Lung microvascular endothelial cell (primary cell): ENCODE measurements around the gene TTF1. TPM values are rescaled to one million over a fixed set of nuclear protein-coding genes. Genes with fewer than 3 reads are reported as not detected.

Source experiments
- DNase-seq, 2 donors: peaks; one replicate each; pipeline versions ENCODE4 v3.0.0 to v3.0.0-alpha.2; 2010; ENCODE audit warnings: low read depth in 2 of 2
- total RNA-seq: library from RNA; depleted of rRNA; stranded (reverse); fragments of >200 nt; gene quantifications from 2 replicates; pipeline ENCODE4 v1.2.1, GENCODE V29; 2014

TTF1 gene, protein sequence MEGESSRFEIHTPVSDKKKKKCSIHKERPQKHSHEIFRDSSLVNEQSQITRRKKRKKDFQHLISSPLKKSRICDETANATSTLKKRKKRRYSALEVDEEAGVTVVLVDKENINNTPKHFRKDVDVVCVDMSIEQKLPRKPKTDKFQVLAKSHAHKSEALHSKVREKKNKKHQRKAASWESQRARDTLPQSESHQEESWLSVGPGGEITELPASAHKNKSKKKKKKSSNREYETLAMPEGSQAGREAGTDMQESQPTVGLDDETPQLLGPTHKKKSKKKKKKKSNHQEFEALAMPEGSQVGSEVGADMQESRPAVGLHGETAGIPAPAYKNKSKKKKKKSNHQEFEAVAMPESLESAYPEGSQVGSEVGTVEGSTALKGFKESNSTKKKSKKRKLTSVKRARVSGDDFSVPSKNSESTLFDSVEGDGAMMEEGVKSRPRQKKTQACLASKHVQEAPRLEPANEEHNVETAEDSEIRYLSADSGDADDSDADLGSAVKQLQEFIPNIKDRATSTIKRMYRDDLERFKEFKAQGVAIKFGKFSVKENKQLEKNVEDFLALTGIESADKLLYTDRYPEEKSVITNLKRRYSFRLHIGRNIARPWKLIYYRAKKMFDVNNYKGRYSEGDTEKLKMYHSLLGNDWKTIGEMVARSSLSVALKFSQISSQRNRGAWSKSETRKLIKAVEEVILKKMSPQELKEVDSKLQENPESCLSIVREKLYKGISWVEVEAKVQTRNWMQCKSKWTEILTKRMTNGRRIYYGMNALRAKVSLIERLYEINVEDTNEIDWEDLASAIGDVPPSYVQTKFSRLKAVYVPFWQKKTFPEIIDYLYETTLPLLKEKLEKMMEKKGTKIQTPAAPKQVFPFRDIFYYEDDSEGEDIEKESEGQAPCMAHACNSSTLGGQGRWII
- 7.2 and 10.3 TPM in 2 replicates for total RNA-seq

DNA sequence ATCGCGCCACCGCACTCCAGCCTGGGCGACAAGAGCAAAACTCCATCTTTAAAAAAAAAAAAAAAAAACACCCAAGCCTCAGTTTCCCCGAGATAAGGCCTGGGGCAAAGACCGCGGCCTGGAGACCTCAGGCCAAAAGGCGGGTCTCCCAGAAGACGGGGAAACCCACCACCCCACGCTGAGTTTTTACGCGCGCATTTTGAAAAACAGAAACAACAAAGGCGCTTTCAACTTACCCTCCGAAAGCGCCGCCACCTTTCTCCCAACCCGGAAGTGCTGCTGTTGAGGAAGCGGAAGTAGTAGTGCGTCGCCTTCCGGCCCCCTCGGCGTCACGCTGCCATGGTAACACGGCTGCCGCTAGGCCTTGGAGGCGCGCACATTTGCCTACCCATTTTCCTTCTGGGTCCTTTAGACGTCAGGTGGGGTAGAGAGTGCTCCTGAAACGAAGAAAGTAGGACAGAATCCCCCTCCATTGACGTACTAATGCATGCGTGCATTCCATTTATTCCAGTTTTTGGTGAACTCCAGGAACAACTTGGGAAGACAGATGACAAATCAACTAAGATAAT, at the start of gene TTF1:
Gene TTF1, minus strand, starts transcription at position 287 of the 569 bp plus-strand sequence. CDS start 4,019 bp downstream, outside the sequence.
- peak; percentile 94 to 95 for DNase-seq

DNA sequence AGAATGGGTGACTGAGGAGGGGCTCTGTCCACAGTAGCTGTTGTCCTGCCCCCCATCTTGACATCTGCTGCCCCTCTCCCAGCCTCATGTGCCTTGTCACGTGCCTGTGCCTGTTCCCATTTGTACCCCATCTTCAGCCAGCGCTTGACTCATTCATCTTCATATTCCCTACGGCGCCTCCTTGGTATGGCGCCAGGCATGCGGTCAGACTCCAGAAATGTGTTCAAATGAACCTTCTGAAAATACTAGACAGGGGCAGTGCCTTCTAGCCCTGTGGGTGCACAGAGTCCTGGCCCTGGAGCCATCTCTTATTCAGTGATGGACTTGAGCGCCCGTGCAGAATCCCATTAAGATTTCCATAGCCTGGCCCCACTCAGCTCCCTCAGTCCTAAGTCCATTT, 49.6 kb upstream of the TTF1 start:
- no peak for DNase-seq

DNA sequence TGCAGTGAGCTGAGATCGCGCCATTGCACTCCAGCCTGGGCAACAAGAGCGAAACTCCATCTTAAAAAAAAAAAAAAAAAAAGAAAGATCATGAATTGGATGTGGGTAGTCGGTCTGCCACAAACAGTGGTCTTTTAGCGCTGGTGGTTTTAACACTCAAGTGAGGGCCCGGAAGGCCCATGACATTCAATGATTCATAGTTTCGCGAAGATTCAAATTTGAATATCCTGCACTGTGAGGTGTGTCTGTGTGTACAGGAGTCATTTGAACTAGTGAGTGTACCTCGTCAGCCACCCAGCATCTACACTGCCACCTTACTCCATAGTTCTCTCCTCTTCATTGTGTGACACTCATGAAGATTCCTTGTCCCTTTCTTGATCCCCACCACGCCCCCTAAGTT, 44.6 kb upstream of the TTF1 start:
- no peak for DNase-seq

DNA sequence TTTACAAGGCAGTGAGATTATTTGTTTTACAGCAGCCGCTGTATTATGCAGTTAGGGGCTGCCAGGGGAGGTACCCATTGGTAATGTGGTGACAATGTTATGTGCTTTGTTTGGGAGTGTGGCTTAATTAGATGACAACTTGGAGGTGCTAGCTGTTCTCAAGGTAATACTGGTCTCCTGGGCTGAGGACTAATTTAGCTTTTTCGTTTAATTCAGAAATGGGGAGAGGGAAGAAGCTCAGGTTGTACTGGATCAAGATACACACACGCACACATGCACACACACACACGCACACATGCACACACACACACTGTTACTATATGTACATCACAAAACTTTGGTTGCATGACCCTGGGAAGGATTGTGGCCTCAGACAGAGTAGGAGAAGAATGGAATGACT, 41.3 kb upstream of the TTF1 start:
- DNase-seq = no peak

DNA sequence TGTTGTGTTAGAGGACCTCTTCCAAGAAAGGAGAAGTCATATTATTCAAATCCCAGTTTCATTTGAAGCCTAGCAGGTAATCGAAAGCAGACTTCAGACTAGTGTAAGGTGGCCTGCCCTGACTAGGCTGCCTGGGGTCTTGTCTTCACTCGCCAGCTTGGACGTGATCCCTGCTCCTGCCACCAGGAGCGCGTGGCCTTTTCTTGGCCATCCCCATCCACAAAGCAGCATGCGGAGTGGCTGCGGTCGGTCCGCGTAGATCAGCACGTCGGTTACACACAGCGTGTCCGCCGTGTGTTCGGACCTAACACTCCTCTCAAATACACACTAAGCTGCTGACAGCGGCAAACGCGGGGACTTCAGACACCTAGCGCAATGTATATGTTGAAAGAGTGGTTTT, 40.7 kb upstream of the TTF1 start:
- no peak for DNase-seq

DNA sequence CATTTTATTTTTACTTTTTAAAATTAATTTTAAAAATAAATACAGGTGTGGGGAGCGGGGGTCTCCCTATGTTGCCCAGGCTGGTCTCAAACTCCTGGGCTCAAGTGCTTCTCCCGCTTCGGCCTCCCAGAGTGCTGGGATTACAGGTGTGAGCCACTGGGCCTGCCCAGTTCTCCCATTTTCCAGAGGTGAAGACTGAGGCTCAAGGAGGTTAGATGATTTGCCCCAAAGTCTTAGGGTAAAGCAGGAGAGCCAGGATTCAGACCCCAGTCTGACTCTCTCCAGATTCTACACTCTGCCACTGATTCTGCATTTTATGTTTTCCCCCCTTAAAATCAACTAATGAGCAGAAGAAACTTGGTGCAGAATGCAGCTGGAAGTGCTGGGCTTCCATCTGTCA, 40.2 kb upstream of the TTF1 start:
- DNase-seq = no peak

DNA sequence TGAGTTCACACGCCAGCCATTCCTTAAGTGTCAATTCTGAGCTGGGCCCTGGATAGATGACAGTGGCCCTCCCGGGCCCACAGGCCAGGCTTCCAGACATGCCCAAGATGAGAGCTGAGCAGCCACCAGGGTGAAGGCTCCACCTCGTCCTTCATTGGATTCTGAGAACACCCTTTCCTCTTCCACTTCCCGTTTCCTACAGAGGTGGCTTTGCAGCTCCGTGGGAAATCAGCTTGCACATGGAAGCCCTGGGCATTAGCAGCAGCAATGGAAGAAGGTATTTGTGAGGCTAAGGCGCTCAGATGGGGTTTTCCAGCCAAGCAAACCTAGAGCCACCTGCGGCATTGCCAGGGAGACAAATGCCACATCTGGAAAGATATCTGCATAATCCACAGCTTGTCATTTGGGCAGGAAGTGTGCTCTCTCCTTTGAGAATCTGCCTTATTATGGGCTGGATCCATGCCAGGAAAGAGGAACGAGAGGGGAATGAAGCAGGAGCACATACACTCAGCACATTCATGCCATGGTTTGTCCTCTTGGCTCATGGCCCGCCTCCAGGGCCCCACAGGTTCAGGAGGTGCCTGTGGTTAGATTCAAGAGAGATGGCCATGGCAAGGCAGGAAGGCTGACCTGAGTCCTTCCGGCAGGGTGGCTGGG, 37.4 kb upstream of the TTF1 start:
- DNase-seq = no peak

DNA sequence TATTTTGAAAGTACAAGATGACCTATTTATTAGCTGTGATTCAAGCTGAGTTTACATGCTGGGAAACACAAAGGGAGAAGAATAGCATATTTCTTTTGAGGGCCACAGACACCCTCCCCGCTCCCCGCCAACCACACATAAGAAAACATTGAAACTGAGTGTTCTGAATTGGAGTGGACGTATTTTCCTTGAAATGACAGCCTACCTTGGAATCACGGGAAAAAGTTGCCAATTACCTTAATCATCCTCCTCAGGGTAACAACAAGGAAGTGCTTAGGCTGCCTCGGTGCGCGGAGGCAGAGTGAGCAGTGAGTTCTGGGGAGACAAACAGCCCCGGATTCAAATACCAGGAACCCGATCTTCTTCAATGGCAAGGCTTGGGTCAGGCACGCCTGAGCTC, 34.8 kb upstream of the TTF1 start:
- DNase-seq = no peak

DNA sequence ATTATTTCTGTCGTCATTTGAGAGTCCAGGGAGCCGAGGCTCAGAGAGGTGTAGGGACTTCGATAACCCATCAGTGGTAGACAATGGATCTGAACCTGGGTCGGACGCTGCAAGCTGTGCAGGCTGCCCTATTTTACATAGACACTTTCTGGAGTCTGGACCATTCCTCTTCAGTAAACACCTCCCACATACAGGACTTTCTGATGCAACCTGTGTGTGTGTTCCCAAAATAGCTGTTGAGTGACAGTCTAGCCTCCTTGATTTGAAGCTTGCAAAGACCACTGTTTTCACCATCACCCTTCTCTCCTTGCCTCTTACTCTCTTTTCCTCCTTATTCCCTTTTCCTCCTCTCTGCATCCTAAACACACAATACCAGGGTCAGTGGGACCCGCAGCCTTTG, 34.1 kb upstream of the TTF1 start:
- no peak for DNase-seq

DNA sequence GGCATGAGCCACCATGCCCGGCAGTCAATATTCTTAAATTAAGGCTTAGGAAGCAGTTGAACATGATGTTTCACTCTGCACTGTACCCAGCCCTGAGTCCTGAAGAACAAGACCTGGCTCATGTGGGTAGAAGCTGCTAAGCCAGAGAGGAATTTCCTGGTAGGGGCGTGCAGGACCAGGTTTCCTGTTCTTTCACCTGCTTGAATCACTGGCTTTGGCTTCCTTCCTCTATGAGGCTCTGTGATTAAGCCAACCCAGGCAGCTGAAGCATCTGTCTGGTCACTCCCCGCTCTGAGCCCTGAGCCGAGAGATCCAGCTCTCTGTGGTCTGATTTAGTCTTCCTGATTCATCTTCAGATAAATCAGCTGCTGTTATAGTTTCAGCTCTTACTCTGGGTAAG, 32.5 kb upstream of the TTF1 start:
- DNase-seq = peak in 1 of 2 donors; percentile 33

DNA sequence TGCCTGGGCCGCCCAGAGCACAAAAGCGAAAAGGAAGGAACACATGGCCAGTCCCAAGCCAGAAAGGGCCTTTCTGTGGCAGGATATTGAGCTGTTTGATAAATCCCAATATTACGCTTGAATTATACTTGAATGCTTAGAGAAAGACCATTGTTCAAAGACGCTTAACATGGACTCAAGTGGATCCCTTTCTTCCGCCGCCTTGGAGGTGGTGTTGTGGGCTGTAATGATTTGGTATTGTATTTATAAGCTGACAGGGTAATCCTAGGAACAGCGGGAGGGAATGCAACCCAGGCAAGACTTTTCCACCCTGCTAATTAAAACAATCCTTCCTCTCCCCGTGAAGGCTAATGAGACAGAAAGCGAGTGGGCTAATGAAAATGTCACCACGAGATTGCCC, 28.2 kb upstream of the TTF1 start:
- DNase-seq = no peak

DNA sequence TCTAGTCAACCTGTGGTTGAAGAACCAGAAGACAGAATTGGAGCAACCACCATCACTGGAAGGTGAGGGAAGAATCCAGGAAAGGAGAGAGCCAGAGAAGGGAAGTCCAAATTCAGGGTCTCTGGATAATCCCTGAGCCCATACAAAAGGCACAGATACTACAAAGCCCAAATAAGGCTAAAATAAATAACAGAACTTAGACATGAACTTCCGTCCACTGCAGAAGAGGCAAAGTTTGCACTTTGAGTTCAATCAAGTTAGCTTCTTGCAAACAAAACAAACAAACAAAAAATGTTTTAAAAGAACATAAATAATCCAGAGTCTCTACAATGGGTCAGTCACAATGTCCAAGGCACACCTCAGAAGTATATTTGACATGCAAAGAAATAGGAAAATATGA, 24.4 kb upstream of the TTF1 start:
- DNase-seq = no peak

DNA sequence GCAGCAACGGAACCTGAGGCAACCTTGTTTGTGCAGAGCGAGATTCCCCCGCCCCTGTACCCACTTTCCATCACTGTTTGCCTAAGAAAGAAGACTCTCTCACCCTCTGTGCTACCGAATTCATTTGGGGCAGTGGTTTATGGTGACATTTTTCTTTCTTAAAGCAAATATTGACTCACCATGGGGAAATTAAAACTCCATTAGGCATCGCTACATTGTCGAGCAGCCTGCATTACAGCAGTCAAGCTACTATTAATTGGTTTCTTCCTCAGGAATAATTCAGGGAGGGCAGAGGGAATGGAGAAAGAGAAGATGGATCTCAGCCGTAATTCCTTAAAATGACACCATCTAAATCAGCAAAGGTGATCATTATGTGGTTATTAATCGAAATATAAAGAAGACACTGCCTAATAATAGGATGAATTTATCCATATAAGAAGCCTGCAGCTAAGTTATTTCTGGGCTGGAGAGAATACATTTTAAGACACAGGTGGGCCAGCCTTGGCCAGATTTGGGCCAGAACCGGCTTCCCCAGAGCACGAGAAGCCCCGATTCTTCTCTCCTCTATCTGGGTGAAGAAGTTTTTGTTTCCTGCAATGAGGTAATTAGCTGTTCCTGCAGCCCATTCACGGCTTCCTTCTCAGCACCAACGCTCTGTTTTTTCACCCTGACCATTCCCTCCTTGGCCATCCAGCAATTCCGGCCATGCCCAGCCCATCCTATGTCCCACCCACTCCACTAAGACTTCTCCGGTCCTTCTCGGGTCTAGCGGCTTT, 20.2 kb upstream of the TTF1 start:
- no peak for DNase-seq

DNA sequence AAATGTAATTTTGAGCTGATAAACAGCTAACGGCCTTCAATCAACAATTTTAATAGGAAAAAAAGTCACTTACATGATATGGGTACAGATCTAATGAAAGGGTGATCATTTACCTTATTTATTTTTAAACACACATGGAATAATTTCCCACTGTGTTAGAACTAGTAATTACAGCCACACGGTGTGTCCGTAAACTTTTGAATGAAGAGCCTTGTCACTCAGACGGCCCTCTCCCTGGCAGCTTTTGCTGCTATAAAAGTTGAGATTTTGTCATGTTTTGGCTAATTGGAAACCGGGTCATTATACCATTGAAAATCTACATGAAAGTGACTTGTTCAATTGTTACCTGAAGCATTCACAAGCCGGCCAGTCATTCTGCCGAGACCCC, 19.0 kb upstream of the TTF1 start:
- no peak for DNase-seq

DNA sequence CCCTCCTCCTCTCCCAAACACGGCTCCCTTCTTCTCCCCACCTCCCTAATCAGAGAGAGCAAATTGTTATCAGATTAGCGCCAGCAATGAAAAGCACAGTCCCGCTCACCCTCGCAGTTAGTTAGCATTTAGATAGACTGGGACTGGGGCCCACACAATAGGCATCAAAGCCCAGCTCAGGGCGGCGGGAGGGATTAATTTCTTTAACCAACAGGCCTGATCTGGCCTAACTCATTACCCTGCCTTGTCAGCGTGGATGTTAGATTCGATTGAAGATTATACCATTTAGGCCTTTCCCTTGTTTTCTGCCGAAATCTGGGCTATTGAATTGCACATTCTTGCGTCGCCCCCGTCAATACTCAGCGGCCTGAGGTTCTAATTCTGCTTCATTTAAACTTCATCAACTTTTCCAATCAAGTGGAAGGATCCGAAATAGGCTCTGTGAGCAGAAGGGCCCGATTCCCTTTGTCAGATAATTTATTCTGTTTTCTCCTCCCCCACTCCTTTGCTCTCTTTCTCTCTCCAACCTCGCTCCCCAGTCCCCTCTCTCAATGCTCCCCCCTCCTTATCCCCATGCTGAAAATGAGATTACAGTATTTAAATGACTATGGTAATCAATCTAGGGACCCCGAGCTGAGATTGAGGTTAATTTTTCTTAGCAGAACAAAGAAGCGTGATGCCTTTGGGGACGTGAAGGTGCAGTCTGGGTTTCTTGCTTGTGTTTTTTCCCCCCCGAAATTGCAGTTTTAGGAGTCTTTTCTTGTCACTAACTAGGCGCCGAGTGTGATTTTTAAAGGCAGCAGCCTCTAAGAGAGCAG, 18.4 kb upstream of the TTF1 start:
- no peak for DNase-seq

DNA sequence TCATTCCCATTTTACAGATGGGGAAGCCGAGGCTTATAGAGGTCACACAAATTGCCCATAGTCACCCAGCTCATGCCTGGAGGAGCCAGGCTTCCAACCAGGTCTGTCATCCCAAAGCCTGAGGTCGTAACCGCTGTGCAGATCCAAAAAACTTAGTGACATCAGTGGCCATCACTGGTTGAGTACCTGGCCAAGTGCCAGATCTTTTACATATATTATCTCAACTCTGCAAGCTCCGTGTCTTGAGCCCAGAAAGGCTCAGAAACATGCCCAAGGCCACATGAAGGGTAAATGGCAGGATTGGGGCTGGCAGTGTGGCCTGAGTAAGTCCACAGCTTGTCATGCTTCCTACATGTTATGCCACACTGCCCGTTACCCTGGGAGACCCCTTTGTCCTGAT, 16.9 kb upstream of the TTF1 start:
- DNase-seq = no peak

DNA sequence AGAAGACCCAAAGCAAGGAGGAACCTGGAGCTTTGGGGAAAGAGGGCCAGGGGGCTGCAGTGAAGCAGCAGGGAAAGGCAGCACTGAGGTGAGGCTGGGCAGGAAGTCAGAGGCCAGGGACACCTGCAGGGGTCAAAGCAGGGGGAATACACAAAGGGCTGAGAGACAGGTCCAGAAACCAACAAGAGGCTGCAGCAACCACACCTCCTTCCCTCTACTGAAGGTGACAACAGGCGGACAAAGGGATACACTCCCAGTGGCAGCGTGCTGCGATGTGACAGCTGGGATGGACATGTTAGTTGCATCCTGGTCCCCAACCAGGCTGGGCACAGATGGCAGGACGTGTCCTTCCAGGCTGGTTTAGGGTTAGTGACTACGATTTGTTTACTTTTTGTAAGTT, 15.9 kb upstream of the TTF1 start:
- no peak for DNase-seq

DNA sequence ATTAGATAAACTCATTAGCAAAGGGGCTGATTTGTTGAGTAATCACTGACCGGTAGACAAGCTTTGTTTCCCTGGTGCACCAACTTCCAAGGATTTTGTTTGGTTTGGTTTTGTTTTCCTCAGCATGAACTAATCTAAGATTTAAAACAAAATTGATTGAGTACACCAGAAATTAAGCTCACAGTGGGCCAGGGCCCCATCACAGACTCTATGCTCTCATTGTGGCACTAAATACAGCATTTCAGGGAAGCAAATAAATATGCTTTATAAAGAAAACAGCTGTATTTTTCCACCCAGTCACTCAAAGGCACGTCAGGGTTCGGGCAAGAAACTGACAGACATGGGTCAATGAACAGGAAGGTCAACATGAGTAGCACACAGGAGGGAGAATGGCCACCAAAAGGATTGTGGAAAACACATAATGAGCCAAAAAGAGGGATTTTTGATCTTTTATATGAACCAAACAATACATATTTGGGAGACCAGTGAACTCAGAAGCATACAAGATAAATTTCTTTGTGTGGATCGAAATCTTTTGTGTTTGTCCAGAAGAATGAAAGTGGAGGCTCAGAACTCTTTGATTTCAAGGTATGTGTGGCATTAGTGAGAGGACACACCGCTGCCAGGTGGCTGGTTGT, 12.2 kb upstream of the TTF1 start:
- DNase-seq = peak in 1 of 2 donors; percentile 17

DNA sequence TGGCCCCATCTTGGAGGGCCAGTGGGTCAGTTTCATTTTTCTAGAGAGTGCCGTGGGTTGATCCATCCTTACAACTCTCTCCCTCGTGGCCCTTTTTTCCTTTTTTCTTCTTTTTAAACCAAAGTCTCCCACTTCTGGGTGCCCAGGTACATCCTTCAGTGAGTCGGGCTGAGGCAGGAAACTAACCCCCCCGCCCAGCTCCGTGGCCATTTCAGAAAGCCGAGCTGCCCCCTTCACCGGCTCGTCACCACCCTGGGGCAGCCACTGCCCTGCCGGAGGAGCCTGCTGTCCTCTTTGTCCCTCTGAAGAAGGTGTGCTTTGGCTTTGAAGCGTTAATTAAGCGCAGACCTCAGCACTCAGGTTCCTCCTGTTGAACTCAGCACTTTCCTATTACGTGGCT, 8.5 kb upstream of the TTF1 start:
- DNase-seq = no peak

DNA sequence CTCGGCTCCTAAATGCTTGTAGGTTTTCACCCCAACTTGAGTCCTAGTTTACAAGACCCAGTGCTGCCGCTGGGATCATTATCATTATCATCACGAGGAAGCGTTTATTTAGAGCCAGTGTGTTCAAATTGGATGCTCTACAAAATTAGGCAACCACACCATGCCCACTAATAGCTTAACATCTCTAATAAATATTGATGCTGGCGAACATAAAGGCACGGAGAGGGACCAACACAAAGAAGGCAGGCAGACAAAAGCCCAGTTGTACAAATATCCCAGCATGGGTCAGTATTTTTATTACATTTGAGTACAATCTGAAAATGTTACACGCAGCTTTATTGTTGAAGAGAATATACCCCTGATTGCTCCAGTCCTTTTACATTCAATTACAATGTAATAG, 8.1 kb upstream of the TTF1 start:
- DNase-seq = no peak
